ENCODE data around the gene HMCES. TPM values are rescaled to one million over a fixed set of nuclear protein-coding genes. Genes with fewer than 3 reads are reported as not detected.

The HMCES gene
- total RNA-seq, 2 donors from 2014 or later: 52.5 to 55.3 TPM

GRCh38 chr3:129352045-129352444 is 73.4 kb downstream of the HMCES start:
- no peak overlapping the region for H3K4me3 Mint-ChIP-seq
- H3K9me3 Mint-ChIP-seq: no peaks in the 10 kb centered on the region
- no peak for ATAC-seq (replicated peaks)
- peaks cover 5% of the 10 kb centered on the region for H3K27me3 Mint-ChIP-seq
- H3K4me1 Mint-ChIP-seq: no peaks in the 10 kb centered on the region
- H3K36me3 Mint-ChIP-seq (ENCODE audit: low read depth): no peaks in the 10 kb centered on the region
- H3K27ac Mint-ChIP-seq: no peak overlapping the region

- H3K4me3 Mint-ChIP-seq: no peak overlapping the region
- peaks cover 4% of the 10 kb centered on the region for H3K27me3 Mint-ChIP-seq
- H3K27ac Mint-ChIP-seq: no peak overlapping the region
- H3K9me3 Mint-ChIP-seq: no peaks in the 10 kb centered on the region
- H3K4me1 Mint-ChIP-seq: no peaks in the 10 kb centered on the region
- ATAC-seq (replicated peaks): no peak
- no peaks in the 10 kb centered on the region for H3K36me3 Mint-ChIP-seq (ENCODE audit: low read depth)
Measured at GRCh38 chr3:129352650-129353588, 74.2 kb downstream of the HMCES start.

- Mint-ChIP-seq H3K4me1 (no peaks in the 10 kb centered on the region), H3K36me3 (ENCODE audit: low read depth) (no peaks in the 10 kb centered on the region), H3K4me3 (no peak overlapping the region), H3K27me3 (peaks cover 4% of the 10 kb centered on the region), H3K9me3 (no peaks in the 10 kb centered on the region), H3K27ac (no peak overlapping the region)
- ATAC-seq (replicated peaks): no peak
Measured at GRCh38 chr3:129353589-129353941, 74.9 kb downstream of the HMCES start.

Other genes starting within 250 kb of the HMCES start
- not detected for gene GP9, start 218.1 kb upstream of the HMCES start, total RNA-seq
- gene RAB43, start 157.1 kb upstream of the HMCES start, total RNA-seq: 10 to 100 TPM; 26.1 to 49.7 TPM
- gene ISY1, start 117.8 kb upstream of the HMCES start, total RNA-seq: 10 to 100 TPM; 59.3 to 70.9 TPM
- gene CNBP, start 95.0 kb upstream of the HMCES start, total RNA-seq: 100 to 1,000 TPM; 188 to 274 TPM
- gene COPG1, start 29.3 kb upstream of the HMCES start, total RNA-seq: 100 to 1,000 TPM; 150 to 157 TPM
- 1 to 10 TPM in 1 of 2 donors, under 1 TPM in 1; 0.63 to 1.7 TPM for gene EFCAB12, start 149.8 kb downstream of the HMCES start, total RNA-seq
- 10 to 100 TPM; 38.4 to 44.4 TPM for gene MBD4, start 161.1 kb downstream of the HMCES start, total RNA-seq
- gene IFT122, start 161.4 kb downstream of the HMCES start, total RNA-seq: 10 to 100 TPM; 19.3 to 33.4 TPM
- gene RHO, start 249.8 kb downstream of the HMCES start, total RNA-seq: not detected